ENCODE data around the gene ADAMTS9.

Gene ADAMTS9

GRCh38 chr3:64645243-64645642, 42.6 kb downstream of the ADAMTS9 start:
- TF ChIP-seq CTCF (IDR thresholded peaks at IDR 0.05; ENCODE audit: low read depth, low read length), result no peak
- no peak for DNase-seq (ENCODE audit: extremely low read depth, low read depth)

- DNase-seq (ENCODE audit: extremely low read depth, low read depth), result no peak
- no peak for TF ChIP-seq CTCF (IDR thresholded peaks at IDR 0.05; ENCODE audit: low read depth, low read length)
Measured at GRCh38 chr3:64644483-64644882, 43.3 kb downstream of the ADAMTS9 start.

- no peak for DNase-seq (ENCODE audit: extremely low read depth, low read depth)
- no peak for TF ChIP-seq CTCF (IDR thresholded peaks at IDR 0.05; ENCODE audit: low read depth, low read length)
Measured at GRCh38 chr3:64642327-64643151, 45.3 kb downstream of the ADAMTS9 start.

GRCh38 chr3:64638981-64639481, 48.8 kb downstream of the ADAMTS9 start:
- DNase-seq (ENCODE audit: extremely low read depth, low read depth), result no peak
- no peak for TF ChIP-seq CTCF (IDR thresholded peaks at IDR 0.05; ENCODE audit: low read depth, low read length)

- no peak for TF ChIP-seq CTCF (IDR thresholded peaks at IDR 0.05; ENCODE audit: low read depth, low read length)
- no peak for DNase-seq (ENCODE audit: extremely low read depth, low read depth)
Measured at GRCh38 chr3:64638511-64638910, 49.3 kb downstream of the ADAMTS9 start.

- no peak for DNase-seq (ENCODE audit: extremely low read depth, low read depth)
- TF ChIP-seq CTCF (IDR thresholded peaks at IDR 0.05; ENCODE audit: low read depth, low read length), result no peak
Measured at GRCh38 chr3:64634417-64634816, 53.4 kb downstream of the ADAMTS9 start.

GRCh38 chr3:64631951-64632350, 55.8 kb downstream of the ADAMTS9 start:
- DNase-seq (ENCODE audit: extremely low read depth, low read depth), result no peak
- TF ChIP-seq CTCF (IDR thresholded peaks at IDR 0.05; ENCODE audit: low read depth, low read length), result no peak

Measured in AG09319 (cell line).